ENCODE data around the gene DYRK3. TPM values are rescaled to one million over a fixed set of nuclear protein-coding genes. Genes with fewer than 3 reads are reported as not detected.

DYRK3 gene
- total and polyA plus RNA-seq, 8 donors, result 1.2 to 21.9 (median 2.9) TPM; not detected in 1

GRCh38 chr1:206649261-206649921 lies 14.1 kb downstream of the DYRK3 start:
- TF ChIP-seq POLR2AphosphoS5 (IDR thresholded peaks at IDR 0.05), result no peak
- TF ChIP-seq CTCF (IDR thresholded peaks at IDR 0.05), result no peak
- TF ChIP-seq EP300 (IDR thresholded peaks at IDR 0.05), result no peak
- no peak for TF ChIP-seq POLR2A (IDR thresholded peaks at IDR 0.05)
- Histone ChIP-seq H3K36me3 (peaks cover 11 to 18% (median 16%) of the 10 kb centered on the region in 4 donors), H3K4me3 (no peak overlapping the region), H3K9me3 (no peaks in the 10 kb centered on the region), H3K27ac (peak overlapping the region in 1 of 5 donors; percentile 22), H3K4me1 (peaks cover 0 to 11% (median 4%) of the 10 kb centered on the region in 4 donors), H3K27me3 (no peaks in the 10 kb centered on the region)
- 88 to 92% (median 89%) methylated on average over 5 of the region's 5 CpGs for WGBS, 5 donors
- DNase-seq, result no peak
- intact Hi-C loops (cut with DNase I; ENCODE audit: low total_unique reads), result no loop called here

DNA sequence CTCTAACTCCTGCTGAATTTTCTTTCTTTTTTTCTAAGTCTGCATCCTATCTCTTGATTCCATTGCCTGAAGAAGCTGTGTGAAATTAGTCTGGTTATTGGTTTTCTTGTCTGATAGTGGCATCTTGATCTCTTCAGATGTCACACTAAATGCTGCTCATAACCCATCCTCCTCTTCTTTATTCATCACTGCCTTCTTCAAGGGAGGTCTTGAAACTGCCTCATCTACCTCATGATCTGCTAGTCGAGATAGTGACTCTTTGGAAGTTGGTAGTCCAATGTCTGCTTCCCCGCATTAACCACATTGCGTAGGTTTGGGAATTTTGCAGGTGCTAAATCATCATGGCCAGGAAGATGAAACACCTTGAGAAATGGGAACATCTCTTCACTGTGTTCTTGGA lies 15.7 kb downstream of the DYRK3 start:
- TF ChIP-seq POLR2AphosphoS5 (IDR thresholded peaks at IDR 0.05) (no peak), EP300 (IDR thresholded peaks at IDR 0.05) (no peak), CTCF (IDR thresholded peaks at IDR 0.05) (no peak), POLR2A (IDR thresholded peaks at IDR 0.05) (no peak)
- DNase-seq, result no peak
- WGBS, 5 donors, result 96 to 99% (median 97%) methylated on average over 3 of the region's 3 CpGs
- Histone ChIP-seq H3K27me3 (no peaks in the 10 kb centered on the region), H3K36me3 (peaks cover 11 to 18% (median 16%) of the 10 kb centered on the region in 4 donors), H3K4me3 (no peak overlapping the region), H3K27ac (no peak overlapping the region), H3K4me1 (peaks cover 5 to 18% (median 11%) of the 10 kb centered on the region in 4 donors), H3K9me3 (no peaks in the 10 kb centered on the region)
- intact Hi-C loops (cut with DNase I; ENCODE audit: low total_unique reads), result no loop called here

GRCh38 chr1:206651958-206652890 lies 16.9 kb downstream of the DYRK3 start:
- 84 to 92% (median 90%) methylated on average over 5 of the region's 5 CpGs for WGBS, 5 donors
- no peak overlapping the region for H3K27ac ChIP-seq
- peaks cover 11 to 18% (median 14%) of the 10 kb centered on the region in 4 donors for H3K36me3 ChIP-seq
- no peak for DNase-seq
- no peak overlapping the region for H3K4me3 ChIP-seq
- H3K27me3 ChIP-seq, result no peaks in the 10 kb centered on the region
- intact Hi-C loops (cut with DNase I; ENCODE audit: low total_unique reads), result no loop called here
- no peak for TF ChIP-seq POLR2AphosphoS5 (IDR thresholded peaks at IDR 0.05)
- peaks cover 5 to 19% (median 11%) of the 10 kb centered on the region in 4 donors for H3K4me1 ChIP-seq
- no peaks in the 10 kb centered on the region for H3K9me3 ChIP-seq

DNA sequence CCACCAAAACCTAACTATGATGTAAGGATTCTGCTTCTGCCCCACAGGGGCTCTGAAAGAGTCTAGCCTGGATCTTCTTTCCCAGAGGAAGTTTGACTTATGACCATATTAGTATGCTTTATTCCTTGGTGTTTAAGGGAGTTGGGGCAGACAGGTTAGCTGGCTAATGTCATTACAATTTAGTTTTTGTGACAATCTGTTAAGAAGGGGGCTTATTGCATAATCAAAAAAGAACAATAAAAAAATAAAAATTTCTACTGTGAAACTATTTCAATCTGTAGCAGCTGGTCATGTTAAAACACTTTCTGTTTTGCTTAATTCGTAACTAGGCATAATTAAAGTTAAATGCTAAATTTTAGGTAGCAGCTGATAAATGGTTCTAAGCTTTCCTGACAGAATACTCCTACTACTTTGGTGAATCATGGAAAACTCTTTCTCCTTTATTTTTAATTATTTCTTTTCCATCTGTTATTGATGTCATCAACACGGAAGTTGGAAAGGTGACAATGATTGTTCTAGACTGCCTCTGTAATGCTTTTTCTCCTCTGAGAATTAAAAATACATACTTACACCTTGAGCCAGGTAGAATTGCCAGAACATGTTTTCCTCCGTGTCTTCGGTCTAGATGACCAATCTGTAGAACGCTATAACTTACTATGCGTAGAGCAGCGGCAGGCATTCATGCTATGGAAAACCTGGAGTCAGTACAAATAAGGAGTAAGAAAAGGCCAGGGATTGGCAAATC lies 18.6 kb downstream of the DYRK3 start:
- DNase-seq, result no peak
- Histone ChIP-seq H3K4me1 (peaks cover 12 to 31% (median 23%) of the 10 kb centered on the region in 4 donors), H3K27me3 (no peaks in the 10 kb centered on the region), H3K36me3 (peaks cover 0 to under 1% (median 0%) of the 10 kb centered on the region in 4 donors), H3K9me3 (no peaks in the 10 kb centered on the region), H3K27ac (peak overlapping the region in 2 of 5 donors; percentile 36 to 65), H3K4me3 (no peak overlapping the region)
- intact Hi-C loops (cut with DNase I; ENCODE audit: low total_unique reads), result no loop called here
- 69 to 79% (median 79%) methylated on average over 7 of the region's 7 CpGs for WGBS, 5 donors
- no peak for TF ChIP-seq EP300 (IDR thresholded peaks at IDR 0.05)
- TF ChIP-seq CTCF (IDR thresholded peaks at IDR 0.05), result no peak
- no peak for TF ChIP-seq POLR2A (IDR thresholded peaks at IDR 0.05)
- TF ChIP-seq POLR2AphosphoS5 (IDR thresholded peaks at IDR 0.05), result no peak

Measured in stomach (tissue), 9 donors.